Gastroesophageal sphincter (tissue), 3 donors: ENCODE measurements around the gene INHBA.

Experiments used
- POLR2AphosphoS5 ChIP-seq: sonication (generic); formaldehyde crosslinking; IDR thresholded peaks from one replicate; pipeline ENCODE4 v1.6.1; 2017; ENCODE audit warnings: antibody characterized with exemption
- TF ChIP-seq, protein P1 (sequence below), 4 experiments: fragments of 200-600 bp in 2 of 4; fragments of 450-650 bp in 2 of 4; sonication (generic) in 1 of 4; IDR thresholded peaks; one replicate each; pipeline ENCODE4 v1.5.1; 2017 to 2019; ENCODE audit warnings: antibody characterized with exemption in 4 of 4, mild to moderate bottlenecking in 2 of 4, moderate library complexity in 2 of 4

GRCh38 chr7:41716691-41717090 is 13.8 kb upstream of the INHBA start:
- TF ChIP-seq, protein P1, sequence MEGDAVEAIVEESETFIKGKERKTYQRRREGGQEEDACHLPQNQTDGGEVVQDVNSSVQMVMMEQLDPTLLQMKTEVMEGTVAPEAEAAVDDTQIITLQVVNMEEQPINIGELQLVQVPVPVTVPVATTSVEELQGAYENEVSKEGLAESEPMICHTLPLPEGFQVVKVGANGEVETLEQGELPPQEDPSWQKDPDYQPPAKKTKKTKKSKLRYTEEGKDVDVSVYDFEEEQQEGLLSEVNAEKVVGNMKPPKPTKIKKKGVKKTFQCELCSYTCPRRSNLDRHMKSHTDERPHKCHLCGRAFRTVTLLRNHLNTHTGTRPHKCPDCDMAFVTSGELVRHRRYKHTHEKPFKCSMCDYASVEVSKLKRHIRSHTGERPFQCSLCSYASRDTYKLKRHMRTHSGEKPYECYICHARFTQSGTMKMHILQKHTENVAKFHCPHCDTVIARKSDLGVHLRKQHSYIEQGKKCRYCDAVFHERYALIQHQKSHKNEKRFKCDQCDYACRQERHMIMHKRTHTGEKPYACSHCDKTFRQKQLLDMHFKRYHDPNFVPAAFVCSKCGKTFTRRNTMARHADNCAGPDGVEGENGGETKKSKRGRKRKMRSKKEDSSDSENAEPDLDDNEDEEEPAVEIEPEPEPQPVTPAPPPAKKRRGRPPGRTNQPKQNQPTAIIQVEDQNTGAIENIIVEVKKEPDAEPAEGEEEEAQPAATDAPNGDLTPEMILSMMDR (IDR thresholded peaks at IDR 0.05): no peak
- TF ChIP-seq POLR2AphosphoS5: no peak
